Stimulated activated CD8-positive, alpha-beta memory T cell treated with anti-CD3 and anti-CD28 coated beads, Interleukin-2, amount 100 ng/mL, for 1 hour (primary cell): ENCODE results near the gene GTPBP4.
"Not testable (repeated sequence)": the region's sequence is repeated elsewhere in the genome, so short reads cannot be mapped to it uniquely, and the experiment has no call there.

Source experiments
- DNase-seq, 2 donors: peaks; one replicate each; pipeline ENCODE4 v3.0.0-alpha.2; 2020; ENCODE audit warnings: low read depth in 2 of 2

Gene GTPBP4

DNA sequence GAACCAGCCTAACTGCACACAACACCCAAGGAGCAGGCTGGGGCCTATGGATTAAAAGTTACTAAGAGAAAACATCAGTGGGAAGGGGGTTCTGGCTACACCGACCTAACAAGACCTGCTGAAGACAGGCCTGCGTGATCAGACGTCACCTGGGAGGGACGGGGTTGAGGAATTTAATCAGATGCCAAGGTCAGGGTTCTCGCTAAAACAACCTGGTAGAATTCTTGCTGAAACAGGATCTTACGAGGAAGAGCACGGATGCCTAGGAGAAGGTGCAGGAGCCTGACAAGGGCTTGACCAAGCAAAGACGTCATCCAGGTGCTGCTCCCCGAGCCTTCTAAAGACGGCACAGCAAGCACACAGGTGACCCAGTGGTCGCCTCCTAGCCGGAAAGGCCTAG, 35.9 kb downstream of the GTPBP4 start:
- no peak for DNase-seq

GRCh38 chr10:1025683-1026082, 37.4 kb downstream of the GTPBP4 start, which contains the start of gene IDI2:
Gene IDI2, minus strand, starts transcription at chr10:1025859. Its CDS starts 1,136 bp downstream, at chr10:1024723.
- DNase-seq, result no peak

DNA sequence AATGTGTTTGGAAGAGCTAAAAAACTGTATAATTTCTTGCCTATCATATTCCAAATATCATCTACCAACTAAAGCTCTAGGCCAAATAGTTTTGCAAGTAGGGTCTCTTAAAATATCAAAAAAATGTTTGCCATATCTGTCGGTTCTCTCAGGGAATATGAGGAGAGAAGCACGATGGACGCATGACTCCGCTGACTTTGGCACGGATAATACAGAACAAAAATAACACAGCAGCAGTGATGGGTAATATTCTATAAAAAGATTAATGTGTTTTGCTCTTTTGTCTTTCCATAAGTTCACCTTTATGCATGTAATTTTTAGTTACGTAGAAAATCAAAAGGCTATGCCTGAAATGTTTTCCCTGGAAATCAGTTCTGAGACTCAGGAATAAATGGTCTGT, 38.3 kb downstream of the GTPBP4 start:
- no peak for DNase-seq

DNA sequence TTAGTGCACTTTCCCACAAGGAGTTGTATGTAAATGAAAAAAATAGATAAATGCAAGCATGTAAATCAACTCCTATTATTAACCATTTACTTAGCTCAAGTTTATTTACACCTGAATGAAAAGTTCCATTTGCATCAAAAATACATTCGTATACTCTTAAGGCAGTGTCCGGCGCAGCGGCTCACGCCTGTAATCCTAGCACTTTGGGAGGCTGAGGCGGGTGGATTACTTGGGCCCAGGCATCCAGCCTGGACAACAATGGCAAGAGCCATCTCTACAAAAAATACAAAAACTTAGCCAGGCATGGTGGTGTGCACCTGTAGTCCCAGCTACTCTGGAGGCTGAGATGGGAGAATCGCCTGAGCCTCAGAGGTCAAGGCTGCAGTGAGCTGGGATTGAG, 41.6 kb downstream of the GTPBP4 start:
- DNase-seq, result no peak

DNA sequence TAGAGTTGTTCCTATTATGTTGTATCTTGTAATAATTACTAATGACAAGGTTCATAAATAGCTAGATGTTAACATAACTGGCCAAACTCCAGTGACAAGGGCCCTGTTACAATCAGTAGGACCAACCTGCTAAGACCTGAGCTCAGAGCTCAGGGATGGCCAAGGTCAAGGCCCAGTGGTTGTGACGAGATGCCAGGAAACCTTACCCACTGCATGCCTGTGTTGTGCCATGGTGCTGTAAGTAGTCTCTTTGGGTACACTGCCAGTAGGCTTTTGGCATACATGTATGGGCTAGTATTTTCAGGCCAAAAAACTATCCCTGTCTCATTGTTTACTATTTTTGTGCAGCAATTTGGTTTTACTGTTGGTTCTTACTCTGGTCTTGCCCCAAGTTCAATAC, 45.4 kb downstream of the GTPBP4 start:
- DNase-seq, result no peak

GRCh38 chr10:1034758-1035157, 46.5 kb downstream of the GTPBP4 start:
- no peak for DNase-seq

DNA sequence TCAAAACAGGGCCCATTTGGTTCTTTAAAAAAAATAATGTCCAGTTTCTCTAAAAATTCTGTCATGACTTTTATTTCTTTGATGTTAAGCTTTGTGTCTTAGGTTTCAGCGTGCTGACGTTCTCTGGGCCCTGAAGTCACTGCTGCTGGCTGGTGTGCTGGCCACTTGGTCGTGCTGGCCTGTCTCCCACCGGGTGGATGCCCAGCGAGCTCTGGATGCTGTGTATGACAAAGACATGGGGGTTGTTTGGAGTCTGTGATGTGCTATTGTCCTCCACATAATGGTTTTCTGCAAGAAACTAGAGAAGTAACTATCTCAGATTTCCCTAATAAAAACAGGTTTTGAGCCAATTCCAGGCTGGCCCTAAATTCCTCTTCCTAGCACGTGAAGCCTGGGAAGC, 47.0 kb downstream of the GTPBP4 start:
- DNase-seq, result no peak

- DNase-seq, result no peak
These were observed 48.1 kb downstream of the GTPBP4 start for GRCh38 chr10:1036341-1036791.

DNA sequence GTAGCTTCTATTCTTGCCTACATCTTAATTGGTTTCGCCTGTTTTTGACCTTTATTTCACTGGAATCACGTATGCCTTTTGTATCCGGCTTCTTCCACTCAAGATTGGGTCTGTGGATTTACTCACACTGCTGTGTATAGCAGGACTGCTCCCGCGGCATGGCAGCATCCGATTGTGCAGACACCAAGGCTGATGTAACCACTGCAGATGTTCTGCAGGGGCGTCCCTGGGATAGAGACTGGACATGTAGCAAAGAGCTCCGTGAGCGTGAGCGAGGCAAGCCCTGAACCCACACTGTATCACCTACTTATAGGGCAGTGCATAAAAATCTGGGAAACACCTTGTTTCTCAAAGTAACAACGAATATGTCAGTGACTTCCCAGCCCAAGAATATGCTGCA, 48.9 kb downstream of the GTPBP4 start:
- DNase-seq, result no peak

DNA sequence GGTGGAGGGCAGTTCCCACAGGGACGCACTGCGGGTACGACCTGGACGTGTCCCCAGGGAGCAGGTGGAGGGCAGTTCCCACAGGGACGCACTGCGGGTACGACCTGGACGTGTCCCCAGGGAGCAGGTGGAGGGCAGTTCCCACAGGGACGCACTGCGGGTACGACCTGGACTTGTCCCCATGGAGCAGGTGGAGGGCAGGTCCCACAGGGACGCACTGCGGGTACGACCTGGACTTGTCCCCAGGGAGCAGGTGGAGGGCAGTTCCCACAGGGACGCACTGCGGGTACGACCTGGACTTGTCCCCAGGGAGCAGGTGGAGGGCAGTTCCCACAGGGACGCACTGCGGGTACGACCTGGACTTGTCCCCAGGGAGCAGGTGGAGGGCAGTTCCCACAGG, 50.5 kb downstream of the GTPBP4 start:
- DNase-seq, result not testable (repeated sequence)

DNA sequence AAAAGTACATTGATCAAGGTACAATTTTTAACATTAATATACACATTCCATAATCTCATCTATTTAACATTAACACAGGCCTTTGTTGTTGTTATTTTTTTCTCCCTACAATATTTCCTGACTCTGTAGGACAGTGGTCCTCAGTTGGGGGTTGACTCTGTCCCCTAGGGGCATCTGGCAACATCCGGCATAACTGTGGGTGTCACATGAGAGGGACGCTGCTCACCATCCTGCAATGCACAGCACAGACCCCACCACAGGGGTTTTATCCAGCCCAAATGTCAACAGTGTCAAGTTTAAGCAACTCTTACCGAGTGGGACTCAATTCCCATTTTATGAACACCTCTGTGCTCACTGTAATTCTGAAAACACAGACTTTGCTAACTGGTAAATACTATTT, 51.9 kb downstream of the GTPBP4 start:
- DNase-seq, result no peak

DNA sequence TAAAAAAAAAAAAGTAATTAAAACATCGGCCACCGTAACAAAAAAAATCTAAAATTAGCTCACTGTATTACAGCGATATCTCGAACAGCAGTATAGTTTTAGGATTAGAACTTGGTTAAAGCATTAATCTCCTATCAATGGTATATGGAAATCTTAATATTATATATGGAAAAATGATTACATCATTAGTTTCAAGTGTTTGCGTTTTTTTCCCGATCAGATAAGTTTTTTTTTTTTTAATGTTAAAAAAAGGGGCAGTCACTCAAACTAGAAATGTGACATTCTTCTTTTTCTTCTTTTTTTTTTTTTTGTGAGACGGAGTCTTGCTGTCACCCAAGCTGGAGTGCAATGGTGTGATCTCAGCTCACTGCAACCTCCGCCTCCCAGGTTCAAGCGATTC, 53.3 kb downstream of the GTPBP4 start:
- no peak for DNase-seq

DNA sequence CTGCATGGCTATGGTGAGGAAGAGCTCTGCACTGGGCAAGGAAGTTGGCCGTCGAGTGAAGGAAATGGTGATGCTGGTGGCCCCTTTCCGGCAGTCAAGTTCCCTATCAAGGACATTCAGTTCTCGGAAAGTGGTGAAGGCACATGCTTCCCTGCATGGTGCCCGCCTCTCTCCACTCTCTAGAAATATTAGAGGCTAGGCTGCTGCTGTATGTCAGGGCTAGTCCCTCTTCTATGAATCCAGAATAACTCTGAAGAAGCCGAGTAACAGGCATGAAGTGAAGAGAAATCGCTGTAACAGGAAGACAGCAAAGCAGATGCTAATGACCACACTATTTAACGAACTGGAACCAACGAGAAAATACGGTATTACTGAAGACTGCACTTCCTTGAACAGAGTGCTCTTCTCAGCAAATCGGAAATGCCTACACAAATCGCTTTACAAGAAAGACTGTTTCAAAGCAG, 55.3 kb downstream of the GTPBP4 start:
- no peak for DNase-seq

GRCh38 chr10:1044146-1044545, 55.9 kb downstream of the GTPBP4 start:
- no peak for DNase-seq

GRCh38 chr10:1044964-1045363, 56.7 kb downstream of the GTPBP4 start:
- no peak for DNase-seq

DNA sequence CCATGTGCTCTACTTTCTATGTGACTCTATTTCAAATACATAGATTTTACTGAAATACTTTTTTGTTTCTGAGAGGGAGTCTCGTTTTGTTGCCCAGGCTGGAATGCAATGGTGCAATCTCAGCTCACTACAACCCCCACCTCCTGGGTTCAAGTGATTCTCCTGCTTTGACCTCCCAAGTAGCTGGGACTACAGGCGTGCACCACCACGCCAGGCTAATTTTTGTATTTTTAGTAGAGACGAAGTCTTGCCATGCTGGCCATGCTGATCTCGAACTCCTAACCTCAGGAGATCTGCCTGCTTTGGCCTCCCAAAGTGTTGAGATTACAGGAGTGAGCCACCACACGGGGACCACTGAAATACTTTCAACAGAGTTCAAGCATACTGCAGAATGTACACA, 57.2 kb downstream of the GTPBP4 start:
- DNase-seq, result no peak

DNA sequence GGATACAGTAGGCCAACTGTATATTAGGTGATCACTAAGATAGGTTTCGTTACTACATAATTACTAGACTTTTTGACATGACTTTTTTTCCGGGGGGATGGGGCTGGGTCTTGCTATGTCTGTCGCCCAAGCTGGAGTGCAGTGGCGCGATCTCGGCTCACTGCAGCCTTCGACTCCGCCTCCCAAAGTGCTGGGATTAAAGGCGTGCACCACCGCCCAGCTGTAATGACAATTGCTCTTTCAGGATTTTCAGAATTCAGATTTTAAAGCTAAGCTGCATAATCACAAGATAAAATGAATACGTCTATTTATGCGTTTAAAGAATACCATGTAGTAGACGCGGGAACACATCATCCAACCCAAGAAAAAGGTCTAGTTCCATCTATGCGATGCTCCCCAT, 59.7 kb downstream of the GTPBP4 start:
- DNase-seq, result no peak

DNA sequence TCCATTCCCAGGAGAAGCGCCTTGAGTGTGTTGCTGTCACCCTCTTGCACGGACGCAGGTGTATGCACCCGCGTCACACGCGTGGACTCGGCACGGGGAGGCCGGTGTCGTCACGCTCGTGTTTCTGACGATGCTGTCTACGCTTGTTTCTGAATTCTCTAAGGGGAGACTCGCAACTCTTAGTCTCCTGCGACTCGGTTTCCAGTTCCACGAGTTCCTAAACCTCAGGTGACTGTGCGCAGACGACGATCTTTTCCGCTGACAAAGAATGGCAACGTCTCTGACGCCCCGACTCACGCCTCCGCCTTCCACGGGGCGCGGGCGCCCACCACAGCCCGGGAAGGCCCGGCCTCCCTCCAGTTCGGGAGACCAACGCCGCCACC, 60.1 kb downstream of the GTPBP4 start:
- DNase-seq, result no peak

- peak; percentile 92 to 93 for DNase-seq
These were observed 60.6 kb downstream of the GTPBP4 start, which contains the start of gene IDI1 for GRCh38 chr10:1048732-1049424. Gene IDI1, minus strand, starts transcription at chr10:1049119. Its CDS starts 116 bp downstream, at chr10:1049003.

DNA sequence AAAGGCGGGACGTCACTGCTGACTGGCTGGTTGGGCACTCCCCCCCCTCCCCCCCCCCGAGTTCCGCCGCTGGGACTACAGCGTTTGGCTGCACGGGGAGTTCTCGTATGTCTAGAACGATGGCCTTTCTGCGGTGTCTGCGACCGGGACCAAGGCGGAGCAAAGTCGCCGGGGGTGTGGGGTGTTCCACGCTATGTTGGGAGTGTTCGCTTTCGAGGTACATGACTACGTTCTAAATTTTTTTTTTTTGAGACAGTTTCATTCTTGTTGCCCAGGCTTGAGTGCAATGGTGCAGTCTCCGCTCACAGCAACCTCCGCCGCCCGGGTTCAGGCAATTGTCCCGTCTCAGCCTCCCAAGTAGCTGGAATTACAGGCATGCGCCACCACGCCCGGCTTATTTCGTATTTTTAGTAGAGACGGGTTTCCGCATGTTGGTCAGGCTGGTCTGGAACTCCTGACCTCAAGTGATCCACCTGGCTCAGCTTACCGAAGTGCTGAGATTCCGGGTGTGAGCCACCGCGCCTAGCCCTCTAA, 61.3 kb downstream of the GTPBP4 start:
- no peak for DNase-seq

GRCh38 chr10:1050145-1050544, 61.9 kb downstream of the GTPBP4 start:
- DNase-seq, result no peak

DNA sequence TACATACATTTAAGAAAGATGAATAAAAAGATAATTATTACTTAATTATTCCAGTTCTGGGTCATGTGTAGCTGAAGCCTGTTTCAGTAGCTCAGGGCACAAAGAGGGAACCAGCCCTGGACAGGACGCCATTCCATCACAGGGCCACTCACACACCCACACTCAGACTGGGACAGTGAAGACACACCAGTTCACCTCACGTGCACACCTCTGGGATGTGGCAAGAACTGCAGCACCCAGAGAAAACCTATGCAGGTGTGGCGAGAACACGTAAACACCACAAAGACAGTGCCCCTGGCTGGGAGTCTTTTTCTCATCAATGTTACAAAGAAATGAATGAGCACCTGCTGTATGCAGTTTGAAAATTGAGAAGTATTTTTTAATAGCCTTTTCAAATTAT, 62.3 kb downstream of the GTPBP4 start:
- no peak for DNase-seq

- DNase-seq, result no peak
These were observed 66.5 kb downstream of the GTPBP4 start for GRCh38 chr10:1054684-1055083.
